ENCODE data around the gene ZNF699.

Gene ZNF699

DNA sequence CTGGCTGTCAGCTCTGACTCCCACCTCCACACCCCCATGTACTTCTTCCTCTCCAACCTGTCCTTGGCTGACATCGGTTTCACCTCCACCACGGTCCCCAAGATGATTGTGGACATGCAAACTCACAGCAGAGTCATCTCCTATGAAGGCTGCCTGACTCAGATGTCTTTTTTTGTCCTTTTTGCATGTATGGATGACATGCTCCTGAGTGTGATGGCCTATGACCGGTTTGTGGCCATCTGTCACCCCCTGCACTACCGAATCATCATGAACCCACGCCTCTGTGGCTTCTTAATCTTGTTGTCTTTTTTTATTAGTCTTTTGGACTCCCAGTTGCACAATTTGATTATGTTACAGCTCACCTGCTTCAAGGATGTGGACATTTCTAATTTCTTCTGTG is 58.4 kb downstream of the ZNF699 start:
- DNase-seq, result no peak

DNA sequence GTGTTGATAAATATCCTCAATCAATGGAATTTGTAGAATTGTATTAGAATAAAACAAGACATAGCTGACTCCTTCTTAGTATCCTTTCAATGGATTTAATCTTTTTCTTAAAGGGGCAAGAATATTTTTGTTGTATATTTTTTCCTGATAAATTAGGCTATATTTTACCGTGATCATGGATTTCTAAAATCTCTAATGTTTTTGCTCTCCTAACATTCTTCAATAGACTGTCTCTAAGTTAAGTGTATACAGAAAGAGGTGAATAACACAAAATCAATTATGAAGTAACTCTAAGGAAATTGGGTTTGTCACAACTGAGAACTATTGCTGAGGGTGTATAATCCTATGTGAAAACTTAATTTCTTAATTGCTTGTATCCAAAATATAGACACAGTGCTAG is 59.0 kb downstream of the ZNF699 start, which contains the start of gene OR7E24:
Gene OR7E24 (plus strand): TSS at position 301 of the 400 bp plus-strand sequence. CDS start 114 bp downstream, outside the sequence.
- no peak for DNase-seq

All from eye (tissue), 1 donor.